Duodenal mucosa (tissue), 2 donors: ENCODE data around the gene CDC42EP2.

ENCODE experiments used
- H3K27ac ChIP-seq: one replicate; pipeline ENCODE4 v1.7.0; 2013; ENCODE audit warnings: low read depth, low read length
- H3K27me3 ChIP-seq, 2 donors: one replicate each; pipeline ENCODE4 v1.7.0; 2013; ENCODE audit warnings: low read length in 2 of 2, control low read depth in 1 of 2; ENCODE audit not compliant: insufficient read depth in 2 of 2, control insufficient read depth in 1 of 2
- H3K36me3 ChIP-seq, 2 donors: one replicate each; pipeline ENCODE4 v1.7.0; 2013; ENCODE audit warnings: low read length in 2 of 2, control low read depth in 1 of 2; ENCODE audit not compliant: insufficient read depth in 2 of 2, control insufficient read depth in 1 of 2
- H3K4me1 ChIP-seq, 2 donors: one replicate each; pipeline ENCODE4 v1.7.0; 2013; ENCODE audit warnings: low read length in 2 of 2, control low read depth in 1 of 2; ENCODE audit not compliant: insufficient read depth in 2 of 2, control insufficient read depth in 1 of 2
- H3K4me3 ChIP-seq, 2 donors: one replicate each; pipeline ENCODE4 v1.7.0; 2013; ENCODE audit warnings: low read length in 2 of 2, low read depth in 1 of 2
- H3K9ac ChIP-seq, 2 donors: one replicate each; pipeline ENCODE4 v1.7.0; 2013; ENCODE audit warnings: low read length in 2 of 2, low read depth in 1 of 2
- H3K9me3 ChIP-seq, 2 donors: one replicate each; pipeline ENCODE4 v1.7.0; 2013; ENCODE audit warnings: low read length in 2 of 2, control low read depth in 1 of 2; ENCODE audit not compliant: control insufficient read depth in 1 of 2

CDC42EP2 gene

DNA sequence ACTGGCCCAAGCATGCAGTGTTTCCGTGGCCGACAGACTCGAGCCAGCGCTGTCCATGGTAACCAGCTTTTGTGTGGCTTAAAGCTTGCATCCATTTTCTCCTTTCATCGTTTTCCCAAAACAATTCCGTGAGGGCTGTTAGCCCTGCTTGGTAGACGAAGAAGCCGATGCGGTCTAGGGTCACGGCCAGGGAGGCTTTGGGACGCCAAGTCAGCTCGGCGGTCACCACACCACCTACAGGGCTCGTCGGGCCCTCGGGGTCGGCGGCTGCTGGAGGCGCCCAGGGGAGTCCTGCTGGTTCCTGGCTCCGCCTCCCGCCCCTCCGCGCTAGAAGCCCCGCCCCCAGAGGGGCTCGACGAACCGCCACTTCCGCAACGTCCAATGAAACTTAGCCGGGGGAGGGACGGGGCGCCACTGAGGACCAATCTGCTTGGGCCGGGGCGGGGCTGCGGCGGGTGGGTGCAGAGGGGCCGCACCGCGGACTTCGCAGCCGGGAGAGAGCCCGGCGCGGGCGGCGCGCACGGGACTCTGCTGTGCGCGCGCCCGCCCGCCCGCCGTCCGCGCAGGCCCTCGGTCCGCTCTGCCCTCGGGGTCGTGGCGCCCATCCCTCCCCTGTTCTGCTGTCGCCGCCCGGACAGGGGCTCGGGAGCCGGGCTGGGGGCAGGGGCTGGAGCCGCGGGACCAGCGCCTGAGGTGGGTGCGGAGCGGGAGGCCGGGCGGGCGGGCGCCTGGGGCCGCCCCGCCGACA is 39.8 kb downstream of the CDC42EP2 start, which contains the start of gene TIGD3:
Gene TIGD3, plus strand, starts transcription at position 487 of the 748 bp plus-strand sequence. CDS start 1,058 bp downstream, outside the sequence.
- Histone ChIP-seq H3K4me1 (peaks cover 20 to 39% of the 10 kb centered on the region in 2 donors), H3K27ac (no peak within 1 kb of the TSS), H3K9ac (peak within 1 kb of the TSS; percentile 51 to 72)

DNA sequence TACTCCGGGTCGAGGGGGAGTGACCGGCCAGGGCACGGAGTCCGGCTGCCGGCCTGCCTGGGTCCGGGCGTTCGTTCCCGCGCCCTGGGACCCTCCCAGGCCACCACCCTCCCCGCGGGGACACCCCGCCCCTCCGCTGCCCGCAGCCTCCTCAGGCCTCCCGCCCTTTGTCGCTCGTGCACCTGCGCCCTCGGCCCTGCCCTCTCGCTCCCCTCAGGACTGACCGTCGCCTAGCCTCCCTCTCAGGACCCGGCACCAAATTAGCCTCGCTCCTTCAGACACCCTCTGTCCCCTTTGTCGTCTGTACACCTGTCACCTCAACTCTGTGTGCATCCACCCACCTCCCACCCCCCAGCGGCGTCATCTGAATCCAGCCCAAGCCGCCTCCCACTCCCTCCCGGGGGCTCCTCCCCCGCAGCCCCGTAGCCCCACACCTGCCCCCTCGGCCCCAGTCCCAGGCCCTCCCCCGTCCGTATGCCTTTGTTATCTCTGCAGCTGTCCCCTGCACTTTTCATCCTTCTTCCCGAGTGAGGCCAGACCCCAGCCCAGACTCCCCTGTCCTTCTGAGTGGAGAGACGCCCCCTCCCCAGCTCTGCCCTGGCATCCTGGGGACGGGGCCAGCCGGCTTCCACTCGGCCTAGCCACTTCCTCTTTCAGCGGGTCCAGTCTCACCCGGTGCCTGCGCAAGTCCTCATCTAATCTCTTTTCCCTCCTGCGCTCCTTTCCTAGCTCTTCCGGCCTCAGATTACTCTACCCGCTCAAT is 40.5 kb downstream of the CDC42EP2 start:
- Histone ChIP-seq H3K27me3 (no peaks in the 10 kb centered on the region), H3K4me1 (peaks cover 20 to 39% of the 10 kb centered on the region in 2 donors), H3K4me3 (peak overlapping the region; percentile 69 to 74), H3K36me3 (peaks cover 12 to 27% of the 10 kb centered on the region in 2 donors), H3K27ac (no peak overlapping the region), H3K9ac (peak overlapping the region; percentile 51 to 72), H3K9me3 (no peaks in the 10 kb centered on the region)

More for the DNA sequence above, 39.8 kb downstream of the CDC42EP2 start, which contains the start of gene TIGD3:
- Histone ChIP-seq H3K36me3 (peaks cover 12 to 33% of the 10 kb centered on the region in 2 donors), H3K4me3 (peak within 1 kb of the TSS; percentile 69 to 79), H3K27me3 (no peaks in the 10 kb centered on the region), H3K9me3 (no peaks in the 10 kb centered on the region)

- Histone ChIP-seq H3K27me3 (no peaks in the 10 kb centered on the region), H3K36me3 (peaks cover 12 to 21% of the 10 kb centered on the region in 2 donors), H3K4me1 (peaks cover 20 to 39% of the 10 kb centered on the region in 2 donors), H3K9me3 (no peaks in the 10 kb centered on the region), H3K4me3 (peak overlapping the region; percentile 69 to 74), H3K9ac (peak overlapping the region in 1 of 2 donors; percentile 43), H3K27ac (no peak overlapping the region)
Observed at GRCh38 chr11:65355776-65356393, 41.2 kb downstream of the CDC42EP2 start.

DNA sequence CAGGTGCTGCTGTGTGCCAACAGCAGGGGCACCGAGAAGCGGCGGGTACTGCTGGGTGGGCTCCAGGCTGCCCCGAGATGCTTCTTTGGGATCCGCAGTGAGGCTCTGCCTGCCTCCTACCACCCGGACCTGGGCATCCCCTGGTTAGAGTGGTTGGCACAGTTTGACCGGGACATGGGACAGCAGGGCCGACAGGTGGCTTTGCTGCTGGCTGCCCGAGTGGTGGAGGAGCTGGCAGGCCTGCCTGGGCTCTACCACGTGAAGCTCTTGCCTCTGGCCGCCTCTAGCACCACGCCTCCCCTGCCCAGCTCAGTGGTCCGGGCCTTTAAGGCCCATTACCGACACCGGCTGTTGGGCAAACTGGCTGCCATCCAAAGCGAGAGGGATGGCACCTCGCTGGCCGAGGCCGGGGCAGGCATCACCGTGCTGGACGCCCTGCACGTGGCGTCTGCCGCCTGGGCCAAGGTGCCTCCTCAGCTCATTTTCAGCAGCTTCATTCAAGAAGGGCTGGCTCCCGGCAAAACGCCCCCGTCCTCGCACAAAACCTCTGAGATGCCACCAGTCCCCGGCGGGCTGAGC is 41.8 kb downstream of the CDC42EP2 start:
- H3K4me3 ChIP-seq: no peak overlapping the region

GRCh38 chr11:65357856-65358356 is 43.2 kb downstream of the CDC42EP2 start:
- Histone ChIP-seq H3K9me3 (no peaks in the 10 kb centered on the region), H3K9ac (peak overlapping the region; percentile 17 to 38), H3K27ac (peak overlapping the region; percentile 36), H3K4me3 (no peak overlapping the region), H3K27me3 (no peaks in the 10 kb centered on the region), H3K36me3 (peaks cover 0 to 3% of the 10 kb centered on the region in 2 donors), H3K4me1 (peaks cover 20 to 39% of the 10 kb centered on the region in 2 donors)

More for the DNA sequence above, 41.8 kb downstream of the CDC42EP2 start:
- H3K27me3 ChIP-seq: no peaks in the 10 kb centered on the region
- no peaks in the 10 kb centered on the region for H3K9me3 ChIP-seq
- no peak overlapping the region for H3K27ac ChIP-seq
- peaks cover 9 to 15% of the 10 kb centered on the region in 2 donors for H3K36me3 ChIP-seq
- H3K9ac ChIP-seq: no peak overlapping the region
- peaks cover 20 to 39% of the 10 kb centered on the region in 2 donors for H3K4me1 ChIP-seq

GRCh38 chr11:65362320-65362931 is 47.8 kb downstream of the CDC42EP2 start:
- H3K27me3 ChIP-seq: no peaks in the 10 kb centered on the region
- H3K4me3 ChIP-seq: no peak overlapping the region
- peak overlapping the region; percentile 18 for H3K27ac ChIP-seq
- H3K4me1 ChIP-seq: peaks cover 14 to 20% of the 10 kb centered on the region in 2 donors
- H3K36me3 ChIP-seq: no peaks in the 10 kb centered on the region
- H3K9me3 ChIP-seq: no peaks in the 10 kb centered on the region
- no peak overlapping the region for H3K9ac ChIP-seq

DNA sequence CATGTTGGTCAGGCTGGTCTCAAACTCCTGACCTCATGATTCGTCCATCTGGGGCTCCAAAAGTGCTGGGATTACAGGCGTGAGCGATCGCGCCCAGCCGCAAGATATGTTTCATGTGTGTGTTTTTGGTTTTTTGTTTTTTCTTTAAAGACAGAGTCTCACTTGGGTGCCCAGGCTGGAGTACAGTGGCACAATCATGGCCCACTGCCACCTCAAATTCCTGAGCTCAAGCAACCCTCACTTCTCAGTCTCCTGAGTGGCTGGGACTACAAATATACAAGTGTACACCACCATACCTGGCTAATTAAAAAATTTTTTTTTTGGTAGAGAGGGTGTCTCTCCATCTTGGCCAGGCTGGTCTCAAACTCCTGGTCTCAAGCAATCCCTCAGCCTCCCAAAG is 48.3 kb downstream of the CDC42EP2 start:
- H3K4me3 ChIP-seq: no peak overlapping the region
- no peak overlapping the region for H3K27ac ChIP-seq
- H3K27me3 ChIP-seq: no peaks in the 10 kb centered on the region
- peaks cover 9 to 17% of the 10 kb centered on the region in 2 donors for H3K4me1 ChIP-seq
- H3K36me3 ChIP-seq: no peaks in the 10 kb centered on the region
- H3K9ac ChIP-seq: no peak overlapping the region
- H3K9me3 ChIP-seq: no peaks in the 10 kb centered on the region

DNA sequence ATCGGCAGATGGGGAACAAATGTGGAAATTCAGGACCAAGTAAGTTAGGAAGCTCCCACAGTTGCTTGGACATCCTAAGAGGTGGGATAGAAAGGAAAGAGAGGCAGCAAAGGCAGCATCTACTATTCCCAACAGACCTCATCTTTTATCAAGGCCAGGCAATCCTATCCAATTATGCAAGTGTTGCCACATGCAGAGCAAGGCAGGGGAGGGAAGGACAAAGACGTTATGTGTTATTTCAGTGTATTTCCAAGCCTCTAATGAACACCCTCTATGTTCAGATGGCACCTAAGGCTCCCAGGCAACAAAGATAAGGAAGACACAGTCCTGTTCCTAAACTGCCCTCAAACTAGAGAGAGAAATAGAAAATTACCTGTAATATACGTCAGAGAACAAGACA is 49.1 kb downstream of the CDC42EP2 start:
- no peak overlapping the region for H3K27ac ChIP-seq

GRCh38 chr11:65366340-65366773 is 51.7 kb downstream of the CDC42EP2 start:
- Histone ChIP-seq H3K9ac (peak overlapping the region; percentile 23 to 57), H3K4me1 (peaks cover 14 to 15% of the 10 kb centered on the region in 2 donors), H3K9me3 (no peaks in the 10 kb centered on the region), H3K27me3 (no peaks in the 10 kb centered on the region), H3K27ac (peak overlapping the region; percentile 1), H3K4me3 (peak overlapping the region; percentile 32 to 36), H3K36me3 (no peaks in the 10 kb centered on the region)

More for the DNA sequence above, 49.1 kb downstream of the CDC42EP2 start:
- Histone ChIP-seq H3K4me1 (peaks cover 8 to 10% of the 10 kb centered on the region in 2 donors), H3K9me3 (no peaks in the 10 kb centered on the region), H3K4me3 (no peak overlapping the region), H3K9ac (no peak overlapping the region), H3K36me3 (no peaks in the 10 kb centered on the region), H3K27me3 (no peaks in the 10 kb centered on the region)
